ENCODE results near the gene ZFP62. TPM values are rescaled to one million over a fixed set of nuclear protein-coding genes. Genes with fewer than 3 reads are reported as not detected.
"Not testable (repeated sequence)": the region's sequence is repeated elsewhere in the genome, so short reads cannot be mapped to it uniquely, and the experiment has no call there.

ZFP62 gene
- total RNA-seq, 1 donor from 2014 or later: 15.2 TPM

DNA sequence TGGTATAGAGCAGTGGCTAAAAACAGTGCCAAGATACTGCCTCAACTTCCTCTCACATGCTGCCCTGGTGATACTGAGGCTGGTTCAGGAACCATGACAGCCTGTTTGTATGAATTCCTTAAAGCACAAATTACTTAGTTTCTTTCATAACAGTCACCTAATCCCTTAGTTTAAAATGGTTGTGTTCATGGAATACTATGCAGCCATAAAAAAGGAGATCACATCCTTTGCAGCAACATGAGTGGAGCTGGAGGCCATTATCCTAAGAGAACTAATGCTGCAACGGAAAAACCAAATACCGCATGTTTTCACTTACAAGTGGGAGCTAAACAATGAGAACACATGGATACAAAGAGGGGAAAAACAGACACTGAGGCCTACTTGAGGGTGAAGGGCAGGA lies 21.8 kb downstream of the ZFP62 start:
- intact Hi-C loops (cut with micrococcal nuclease): no loop called here
- no peak for DNase-seq
- ATAC-seq: no peak

DNA sequence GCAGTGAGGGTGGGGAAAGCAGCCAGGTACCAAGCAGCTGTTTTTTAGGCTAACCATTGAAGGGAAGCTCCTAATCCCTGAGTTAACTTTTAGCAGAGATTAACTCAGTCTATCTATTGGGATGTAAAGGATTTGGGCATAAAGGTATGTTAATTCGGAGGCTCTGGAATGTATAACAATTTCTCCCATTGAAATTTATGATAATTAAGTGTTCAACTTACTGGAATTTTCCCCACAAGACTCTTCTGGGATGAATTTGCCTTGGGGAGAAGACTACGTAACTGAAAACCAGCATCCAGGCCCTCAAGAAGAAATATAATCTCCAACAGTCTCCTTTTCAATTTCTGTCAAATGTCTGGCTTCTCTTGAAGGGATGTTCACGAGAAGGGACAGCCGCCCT lies 23.6 kb downstream of the ZFP62 start:
- intact Hi-C loops (cut with micrococcal nuclease): no loop called here
- no peak for DNase-seq
- no peak for ATAC-seq

DNA sequence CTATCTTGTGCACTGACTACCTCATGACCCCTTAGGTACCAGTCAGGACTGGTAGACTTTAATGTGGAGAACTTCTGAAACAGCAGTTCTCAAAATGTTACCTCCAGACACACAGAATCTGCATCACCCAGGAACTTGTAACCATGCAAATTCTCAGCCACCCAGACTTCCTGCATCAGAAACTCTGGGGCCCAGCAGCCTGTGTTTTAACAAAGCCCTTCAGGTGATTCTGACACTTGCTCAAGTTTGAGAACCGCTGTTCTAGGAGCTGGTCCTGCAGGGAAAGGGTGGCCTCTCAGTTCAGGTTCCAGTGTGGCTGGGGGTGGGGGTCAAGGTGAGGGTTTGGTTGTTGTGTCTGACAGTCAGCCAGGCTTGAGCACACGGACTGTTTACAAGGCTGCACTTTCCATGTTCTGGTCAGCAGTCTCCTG lies 28.4 kb downstream of the ZFP62 start:
- DNase-seq: no peak
- no peak for ATAC-seq
- intact Hi-C loops (cut with micrococcal nuclease): no loop called here

DNA sequence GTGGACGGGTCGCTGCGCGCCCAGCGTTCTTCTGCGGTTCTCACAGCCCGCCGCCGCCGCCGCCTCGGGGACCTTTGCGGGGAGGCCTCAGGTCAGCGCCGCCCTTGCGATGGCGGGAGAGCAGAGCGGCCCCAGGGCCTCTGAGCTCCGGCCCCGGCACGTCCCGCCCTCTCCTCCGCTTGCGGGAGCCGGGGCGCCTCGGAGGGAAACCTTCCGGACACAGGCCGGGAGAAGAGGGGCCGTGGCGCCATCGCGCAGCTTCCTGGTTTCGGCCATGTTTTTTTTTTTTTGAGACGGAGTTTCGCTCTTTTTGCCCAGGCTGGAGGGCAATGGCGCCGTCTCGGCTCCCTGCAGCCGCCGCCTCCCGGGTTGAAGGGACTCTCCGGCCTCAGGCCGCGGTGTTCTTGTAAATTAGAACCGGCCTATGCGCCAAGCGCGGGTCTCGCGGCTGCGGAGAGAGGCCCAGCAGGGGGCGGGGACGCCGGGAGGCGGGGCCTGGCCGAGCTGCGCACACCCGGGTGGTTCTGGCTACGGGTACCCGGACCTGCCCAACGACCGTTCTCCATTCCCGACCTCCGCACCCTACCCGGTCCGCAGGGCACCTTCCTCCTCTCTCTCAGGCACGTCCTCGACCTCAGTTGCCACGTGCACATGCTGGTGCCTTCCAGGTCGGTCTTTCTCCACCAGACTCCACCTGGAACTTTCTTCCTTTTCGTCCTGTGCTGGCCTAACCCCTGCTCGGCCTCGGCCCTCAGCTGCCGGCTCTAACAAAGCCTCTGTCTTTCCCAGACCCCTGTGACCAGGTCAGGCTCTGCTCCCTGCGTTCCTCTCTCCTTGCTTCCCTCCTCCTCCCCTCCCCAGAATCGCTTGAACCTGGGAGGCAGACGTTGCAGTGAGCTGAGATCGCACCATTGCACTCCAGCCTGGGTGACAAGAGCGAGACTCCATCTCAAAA lies 29.7 kb downstream of the ZFP62 start:
- peak; percentile 99 for ATAC-seq
- intact Hi-C loops (cut with micrococcal nuclease): no loop called here
- peak; percentile 94 for DNase-seq

DNA sequence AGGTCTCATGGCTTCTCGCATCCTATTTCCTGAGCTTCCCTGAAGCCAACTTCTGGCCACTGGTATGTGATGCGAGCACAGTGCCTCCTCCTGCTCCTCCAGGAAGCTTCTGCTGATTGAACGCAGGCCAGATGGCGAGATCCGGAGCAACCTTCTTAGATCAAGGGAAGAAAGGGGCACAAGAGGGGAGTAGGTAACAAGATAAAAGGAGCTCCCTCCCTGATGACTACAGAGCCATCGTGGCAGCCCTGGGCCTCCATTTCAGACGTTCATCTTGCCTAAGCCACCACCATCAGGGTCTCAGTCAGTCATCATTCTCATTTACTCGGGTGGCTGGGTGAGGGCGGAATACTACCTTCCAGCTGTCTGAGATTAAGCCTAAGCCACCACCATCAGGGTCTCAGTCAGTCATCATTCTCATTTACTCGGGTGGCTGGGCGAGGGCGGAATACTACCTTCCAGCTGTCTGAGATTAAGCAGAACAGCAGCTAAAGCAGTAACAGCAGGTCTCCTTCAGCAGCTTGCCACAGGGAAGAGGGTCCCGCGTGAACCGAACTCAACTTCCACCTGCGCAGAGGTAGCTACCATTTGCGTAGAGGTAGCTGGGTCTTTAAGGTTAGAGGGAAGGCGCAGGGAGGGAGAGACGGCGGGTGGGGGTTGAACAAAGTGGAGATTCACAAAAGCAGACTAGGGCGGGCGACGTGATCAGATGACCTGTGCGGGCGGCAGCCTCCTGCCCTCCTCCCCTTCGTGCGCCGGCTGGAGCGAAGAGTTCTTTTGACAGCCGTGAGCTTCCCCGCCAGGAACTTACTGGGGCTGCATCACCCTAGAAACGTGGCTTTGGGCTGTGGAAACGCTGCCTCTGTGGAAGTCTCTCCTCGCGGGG lies 30.6 kb downstream of the ZFP62 start:
- intact Hi-C loops (cut with micrococcal nuclease): no loop called here
- peak; percentile 77 for DNase-seq
- peak; percentile 72 for ATAC-seq

DNA sequence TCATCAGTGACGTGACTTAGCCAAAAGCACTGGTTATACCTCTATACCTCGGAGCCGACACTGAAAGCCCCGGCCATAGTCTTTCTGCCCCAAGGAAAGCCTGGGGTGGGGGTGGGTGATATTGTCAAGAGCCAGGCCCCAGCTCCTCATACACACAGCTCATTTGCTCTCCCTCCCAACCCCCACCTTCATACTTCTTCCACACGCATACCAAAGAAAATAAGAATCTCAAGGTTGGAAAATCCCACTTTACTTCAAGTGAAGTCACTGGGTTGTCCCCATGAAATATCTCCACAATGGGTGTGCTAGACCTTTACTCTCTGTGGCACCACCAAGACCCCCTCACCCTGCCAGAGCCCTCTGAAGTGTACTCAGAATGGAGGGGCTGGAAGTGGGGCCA lies 31.4 kb downstream of the ZFP62 start:
- intact Hi-C loops (cut with micrococcal nuclease): no loop called here
- DNase-seq (no peak), ATAC-seq (no peak)

DNA sequence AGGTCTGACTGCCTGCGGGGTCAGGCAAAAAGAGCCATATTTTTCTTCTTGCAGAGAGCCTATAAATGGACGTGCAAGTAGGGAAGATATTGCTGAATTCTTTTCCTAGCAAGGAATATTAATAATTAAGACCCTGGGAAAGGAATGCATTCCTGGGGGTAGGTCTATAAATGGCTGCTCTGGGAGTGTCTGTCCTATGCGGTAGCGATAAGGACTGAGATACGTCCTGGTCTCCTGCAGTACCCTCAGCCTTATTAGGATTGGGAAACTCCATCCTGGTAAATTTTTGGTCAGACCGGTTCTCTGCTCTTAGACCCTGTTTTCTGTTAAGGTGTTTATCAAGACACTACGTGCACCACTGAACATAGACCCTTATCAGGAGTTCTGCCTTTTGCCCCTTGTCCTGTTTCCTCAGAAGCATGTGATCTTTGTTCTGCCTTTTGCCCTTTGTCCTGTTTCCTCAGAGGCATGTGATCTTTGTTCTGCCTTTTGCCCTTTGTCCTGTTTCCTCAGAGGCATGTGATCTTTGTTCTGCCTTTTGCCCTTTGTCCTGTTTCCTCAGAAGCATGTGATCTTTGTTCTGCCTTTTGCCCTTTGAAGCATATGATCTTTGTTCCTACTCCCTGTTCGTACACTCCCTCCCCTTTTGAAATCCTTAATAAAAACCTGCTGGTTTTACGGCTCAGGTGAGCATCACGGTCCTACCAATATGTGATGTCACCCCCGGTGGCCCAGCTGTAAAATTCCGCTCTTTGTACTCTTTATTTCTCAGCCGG lies 32.1 kb downstream of the ZFP62 start:
- DNase-seq; ATAC-seq; intact Hi-C loops (cut with micrococcal nuclease): not testable (repeated sequence)

DNA sequence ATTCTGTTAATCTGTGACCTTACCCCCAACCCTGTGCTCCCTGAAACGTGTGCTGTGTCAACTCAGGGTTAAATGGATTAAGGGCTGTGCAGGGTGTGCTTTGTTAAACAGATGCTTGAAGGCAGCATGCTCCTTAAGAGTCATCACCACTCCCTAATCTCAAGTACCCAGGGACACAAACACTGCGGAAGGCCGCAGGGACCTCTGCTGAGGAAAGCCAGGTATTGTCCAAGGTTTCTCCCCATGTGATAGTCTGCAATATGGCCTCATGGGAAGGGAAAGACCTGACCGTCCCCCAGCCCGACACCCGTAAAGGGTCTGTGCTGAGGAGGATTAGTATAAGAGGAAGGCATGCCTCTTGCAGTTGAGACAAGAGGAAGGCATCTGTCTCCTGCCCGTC lies 33.7 kb downstream of the ZFP62 start:
- ATAC-seq; DNase-seq; intact Hi-C loops (cut with micrococcal nuclease): not testable (repeated sequence)

DNA sequence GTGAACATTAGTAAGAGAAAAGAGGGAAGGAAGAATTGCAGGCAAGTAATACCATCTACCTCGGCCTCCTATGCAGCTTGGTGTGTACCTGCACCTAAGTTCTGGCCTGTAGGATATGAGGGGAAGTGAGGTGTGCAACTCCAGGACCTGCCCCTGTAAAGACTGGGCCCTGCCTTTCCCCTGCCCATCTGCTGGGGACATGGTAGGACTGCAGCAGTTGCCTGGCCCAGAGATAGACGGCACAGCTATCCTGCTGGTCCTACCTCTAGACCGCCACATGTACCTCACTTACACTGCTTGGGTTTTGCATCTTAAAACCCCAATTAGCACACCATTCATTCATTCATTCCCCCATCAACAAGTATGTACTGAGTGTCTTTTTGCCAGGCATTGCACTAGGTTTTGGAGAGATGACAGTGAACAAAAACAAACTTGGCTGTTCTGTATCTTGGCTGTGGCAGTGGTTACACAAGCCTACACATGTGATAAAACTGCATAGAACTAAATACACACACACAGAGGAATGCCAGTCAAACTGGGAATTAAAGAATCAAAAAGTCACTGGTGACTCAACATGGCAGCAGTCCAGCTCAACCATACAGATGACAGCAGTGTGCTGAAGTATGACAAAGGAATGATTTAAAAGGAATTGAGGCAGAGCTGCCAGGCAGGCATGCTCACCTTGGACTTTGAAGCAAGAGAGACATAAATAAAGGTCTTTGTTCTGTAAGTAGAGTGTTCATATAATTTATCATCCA lies 35.1 kb downstream of the ZFP62 start:
- DNase-seq (no peak), ATAC-seq (peak; percentile 24)
- intact Hi-C loops (cut with micrococcal nuclease): no loop called here

DNA sequence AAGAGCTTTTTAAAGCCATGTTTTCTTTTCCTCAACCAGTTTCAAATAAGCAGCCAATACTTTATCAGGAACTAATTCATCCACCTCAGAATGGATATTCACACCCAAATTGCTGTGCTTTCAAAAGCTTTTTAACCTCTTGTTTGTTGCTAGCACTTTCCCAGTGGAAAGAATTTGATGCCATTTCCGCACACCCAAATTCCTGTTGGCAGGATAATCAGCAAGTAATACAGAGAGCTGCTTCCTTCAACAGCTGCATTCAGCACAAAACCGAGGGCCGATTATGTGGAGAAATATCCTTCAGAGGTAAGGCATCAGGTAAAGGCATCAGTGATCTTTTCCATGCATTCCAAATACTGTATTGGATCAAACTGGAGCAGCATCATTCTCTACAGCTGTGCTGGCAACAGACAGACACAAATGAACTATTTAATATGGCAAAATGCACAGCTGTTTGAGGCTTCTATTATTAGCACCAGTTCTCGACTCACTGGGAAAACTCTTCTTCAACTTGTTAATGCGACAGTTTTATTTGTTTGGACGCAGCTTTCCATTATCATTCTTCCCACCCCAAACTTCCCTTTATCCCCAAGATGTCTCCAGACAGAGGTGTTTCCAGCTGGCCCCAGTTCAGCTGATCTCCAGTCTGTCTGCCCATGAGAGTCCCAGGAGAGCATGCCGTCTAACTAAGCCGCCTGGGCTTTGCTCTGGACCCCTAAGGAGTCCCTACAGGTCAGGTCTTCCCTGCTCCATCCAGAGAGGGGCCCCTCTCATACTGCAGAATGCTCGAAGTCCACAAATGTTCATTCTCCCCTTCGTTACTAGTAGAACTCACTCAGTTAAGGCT lies 36.2 kb downstream of the ZFP62 start:
- intact Hi-C loops (cut with micrococcal nuclease): no loop called here
- no peak for DNase-seq
- ATAC-seq: no peak

DNA sequence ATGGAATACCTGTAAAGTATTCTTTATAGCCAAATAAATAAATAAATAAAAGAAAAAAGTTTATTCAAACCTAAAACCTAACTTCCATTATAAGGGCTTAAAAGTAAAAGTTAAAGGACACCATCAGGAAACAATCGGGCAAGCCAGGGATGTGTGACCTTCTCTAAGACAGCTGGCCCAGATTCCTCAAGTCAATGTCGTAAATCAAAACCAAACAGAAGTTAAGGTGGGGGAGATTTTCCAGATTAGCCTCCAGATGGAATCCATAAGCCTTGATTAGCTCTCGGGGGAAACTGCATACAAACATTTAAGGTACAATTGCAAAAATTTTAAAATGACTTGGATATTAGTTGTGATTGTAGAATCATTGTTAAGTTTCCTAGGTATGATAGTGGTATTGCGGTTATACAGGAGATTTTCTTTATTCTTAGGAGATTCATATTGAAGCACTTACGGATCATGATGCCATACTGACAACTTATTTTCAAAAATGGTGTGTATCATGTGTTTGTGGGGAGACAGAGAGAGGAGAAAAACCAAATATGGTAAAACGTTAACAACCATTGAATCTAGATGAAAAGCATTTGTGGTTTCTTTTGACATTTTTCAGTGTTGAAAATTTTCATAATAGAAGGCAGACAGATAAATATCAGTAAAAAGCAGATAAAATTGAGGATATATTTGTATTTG lies 37.0 kb downstream of the ZFP62 start:
- ATAC-seq: no peak
- no peak for DNase-seq
- intact Hi-C loops (cut with micrococcal nuclease): no loop called here

DNA sequence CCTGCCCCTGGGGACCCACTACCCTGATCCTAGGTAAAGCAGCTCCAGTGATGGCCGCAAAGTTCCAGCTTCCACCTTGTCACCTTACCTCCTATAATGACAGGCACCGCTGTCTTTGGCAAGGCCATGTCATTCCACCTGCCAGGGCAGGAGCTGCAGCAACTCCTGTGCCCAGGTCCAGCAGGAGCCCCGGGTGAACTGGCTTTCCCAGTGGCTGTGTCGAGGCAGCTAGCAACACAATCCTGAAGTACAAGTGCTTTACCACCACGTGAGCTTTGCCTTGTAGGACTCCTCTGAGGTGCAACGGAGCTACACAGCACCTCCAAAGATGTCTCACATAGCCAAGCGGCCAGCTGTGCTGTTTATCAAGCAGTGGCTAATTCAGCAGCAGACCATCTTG lies 37.7 kb downstream of the ZFP62 start:
- intact Hi-C loops (cut with micrococcal nuclease): no loop called here
- ATAC-seq (no peak), DNase-seq (no peak)

DNA sequence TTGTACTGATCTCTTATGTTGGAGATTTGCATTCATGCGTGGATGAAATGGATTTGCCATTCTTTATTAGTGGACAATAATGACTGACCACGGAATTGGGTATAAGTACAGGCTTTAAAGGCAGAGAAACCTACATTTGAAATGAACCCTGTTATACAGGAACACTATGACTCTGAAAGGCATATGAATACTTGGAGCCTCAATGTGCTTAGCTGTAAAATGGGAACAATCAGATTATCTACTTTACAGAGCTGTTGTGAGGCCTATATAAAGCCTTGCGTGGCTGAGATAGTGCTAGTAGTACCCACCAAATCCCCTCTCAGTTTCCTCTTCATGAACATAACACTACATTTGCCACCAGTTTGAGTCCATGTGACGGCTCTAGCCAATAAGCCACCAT lies 39.5 kb downstream of the ZFP62 start:
- DNase-seq (no peak), ATAC-seq (no peak)
- intact Hi-C loops (cut with micrococcal nuclease): no loop called here

DNA sequence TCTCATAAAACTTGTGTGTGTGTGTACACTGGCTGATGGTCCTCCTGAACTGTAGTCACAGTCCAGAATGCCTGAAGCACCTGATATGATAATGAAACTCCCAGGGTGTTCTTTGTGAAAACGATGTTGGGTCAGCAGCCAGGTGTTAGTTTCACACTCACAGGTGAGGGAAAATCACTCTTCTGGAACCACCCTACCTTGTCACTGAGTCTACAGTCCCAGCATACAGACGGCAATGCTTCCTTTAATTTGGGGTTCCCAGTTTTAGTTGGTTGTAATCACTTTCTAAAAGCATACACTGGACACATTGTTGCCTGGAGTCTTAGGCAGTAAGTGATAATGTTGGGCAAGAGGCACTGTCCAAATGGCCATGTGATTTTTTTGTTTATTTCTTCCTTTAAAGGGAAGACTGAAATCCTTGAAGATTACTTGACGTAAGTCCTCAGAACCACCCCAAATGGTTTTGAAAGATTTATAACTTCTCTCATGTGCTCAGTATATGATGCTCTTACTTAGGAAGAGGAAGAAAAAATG lies 40.2 kb downstream of the ZFP62 start:
- ATAC-seq (peak; percentile 41), DNase-seq (no peak)
- intact Hi-C loops (cut with micrococcal nuclease): no loop called here

DNA sequence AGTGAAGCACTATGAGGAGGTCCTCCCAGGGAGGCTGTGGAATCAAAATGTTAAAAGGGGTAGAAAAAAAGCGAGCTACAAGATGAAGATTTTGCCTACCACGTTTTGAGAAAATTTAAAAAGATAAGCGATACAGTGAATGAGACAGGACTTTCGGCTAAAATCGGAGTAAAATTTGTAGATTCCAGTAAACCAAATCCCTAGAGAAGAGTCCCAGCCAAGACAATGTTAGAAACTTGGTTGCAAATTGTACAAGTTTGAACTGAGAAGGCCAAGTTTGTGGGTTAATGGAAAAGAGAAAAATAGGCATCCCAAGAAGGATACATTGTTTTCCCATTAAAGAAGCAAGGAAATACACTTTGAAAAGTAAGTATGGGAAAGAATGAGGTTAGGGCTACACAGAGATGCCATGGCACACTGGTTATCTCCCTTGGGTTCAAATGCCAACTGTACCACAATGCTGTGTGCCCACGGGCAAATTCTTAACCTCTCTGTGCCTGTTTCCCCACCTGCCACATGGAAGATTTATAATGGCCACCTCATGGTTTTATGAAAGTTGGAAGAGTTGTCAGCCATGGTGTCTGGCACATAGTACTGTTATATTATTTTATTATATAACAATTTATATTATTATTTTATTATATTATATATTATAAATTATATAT lies 42.3 kb downstream of the ZFP62 start:
- DNase-seq (no peak), ATAC-seq (no peak)
- intact Hi-C loops (cut with micrococcal nuclease): no loop called here

DNA sequence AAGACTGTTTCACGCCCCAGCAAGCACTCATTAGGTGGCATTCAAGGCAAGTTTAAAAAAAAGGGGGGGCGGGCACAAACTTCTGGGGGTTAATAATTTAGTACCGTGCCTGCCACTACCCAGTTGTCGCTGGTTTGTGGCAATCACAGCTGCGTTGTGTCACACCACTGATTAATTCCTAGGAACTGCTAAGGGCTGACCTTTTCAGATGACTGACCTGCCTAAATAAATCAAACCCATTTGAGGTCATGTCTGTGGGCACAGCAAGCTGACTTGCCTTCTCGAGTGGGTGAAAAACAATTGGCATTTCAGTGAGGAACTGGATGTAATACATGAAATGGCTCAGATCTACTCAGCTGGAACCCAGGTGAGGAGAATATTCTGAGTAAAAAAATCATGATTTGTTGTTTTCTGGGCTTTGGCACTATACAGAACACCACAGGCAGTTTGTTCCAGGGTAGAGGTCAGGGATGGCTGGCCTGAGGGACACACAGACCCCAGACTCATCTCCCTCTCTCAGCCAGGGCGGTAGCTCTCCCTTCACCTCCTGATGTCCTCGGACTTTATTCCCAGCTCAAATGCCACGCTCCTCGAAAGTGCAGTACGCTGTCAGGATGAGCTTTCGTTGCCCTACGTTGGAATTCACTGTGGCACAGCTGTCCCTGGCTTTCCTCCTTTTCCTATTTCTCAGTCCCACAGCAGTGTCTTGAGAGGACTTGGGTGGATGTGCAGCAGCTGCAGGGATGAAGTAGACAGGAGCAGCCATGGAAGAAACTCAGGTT lies 43.0 kb downstream of the ZFP62 start:
- intact Hi-C loops (cut with micrococcal nuclease): no loop called here
- DNase-seq (no peak), ATAC-seq (no peak)

Data from left ventricle myocardium superior (tissue), 1 donor.